Measurements from ENCODE around the gene LRRK1.
A peak's percentile ranks its signal among the peaks of the same experiment; 100 is the strongest.

- TF ChIP-seq, protein P1, sequence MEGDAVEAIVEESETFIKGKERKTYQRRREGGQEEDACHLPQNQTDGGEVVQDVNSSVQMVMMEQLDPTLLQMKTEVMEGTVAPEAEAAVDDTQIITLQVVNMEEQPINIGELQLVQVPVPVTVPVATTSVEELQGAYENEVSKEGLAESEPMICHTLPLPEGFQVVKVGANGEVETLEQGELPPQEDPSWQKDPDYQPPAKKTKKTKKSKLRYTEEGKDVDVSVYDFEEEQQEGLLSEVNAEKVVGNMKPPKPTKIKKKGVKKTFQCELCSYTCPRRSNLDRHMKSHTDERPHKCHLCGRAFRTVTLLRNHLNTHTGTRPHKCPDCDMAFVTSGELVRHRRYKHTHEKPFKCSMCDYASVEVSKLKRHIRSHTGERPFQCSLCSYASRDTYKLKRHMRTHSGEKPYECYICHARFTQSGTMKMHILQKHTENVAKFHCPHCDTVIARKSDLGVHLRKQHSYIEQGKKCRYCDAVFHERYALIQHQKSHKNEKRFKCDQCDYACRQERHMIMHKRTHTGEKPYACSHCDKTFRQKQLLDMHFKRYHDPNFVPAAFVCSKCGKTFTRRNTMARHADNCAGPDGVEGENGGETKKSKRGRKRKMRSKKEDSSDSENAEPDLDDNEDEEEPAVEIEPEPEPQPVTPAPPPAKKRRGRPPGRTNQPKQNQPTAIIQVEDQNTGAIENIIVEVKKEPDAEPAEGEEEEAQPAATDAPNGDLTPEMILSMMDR (IDR thresholded peaks at IDR 0.05), result peak in 1 of 6 experiments; percentile 5
- TF ChIP-seq POLR2A (IDR thresholded peaks at IDR 0.05), result no peak
Observed at GRCh38 chr15:101068961-101069653, 149.9 kb downstream of the LRRK1 start.

Data from esophagus squamous epithelium (tissue), 4 donors.